K562 (cell line): ENCODE results near the gene PHF1. TPM values are rescaled to one million over a fixed set of nuclear protein-coding genes. Genes with fewer than 3 reads are reported as not detected.

ENCODE experiments used
- ATAC-seq: fragments of 200-7000 bp; cut with Tn5 transposase; 3 replicates; pipeline ENCODE4 v1.9.1; 2020; ENCODE audit warnings: moderate library complexity
- BruUV-seq: library from RNA; stranded (reverse); fragments of 400-500 nt; replicated peaks from 2 replicates; lab custom pipeline; 2021; lab: Mats Ljungman, UMichigan
- CTCF ChIA-PET: fragments of 300-600 bp; formaldehyde crosslinking; extraction: SDS; loops from one replicate; lab custom pipeline; 2021; ENCODE audit warnings: low intra/inter-chr PET ratio; lab: Yijun Ruan, JAX
- POLR2A ChIA-PET: fragments of 300-600, 350-650 bp; sonication (Branson Sonifier 250); formaldehyde crosslinking; extraction: SDS; loops from one replicate; lab custom pipeline; 2021; ENCODE audit warnings: antibody characterized with exemption, inconsistent platforms; lab: Yijun Ruan, JAX
- DNase-seq, 4 experiments: peaks; one replicate each; pipeline versions ENCODE4 v3.0.0 to v3.0.0-alpha.2; 2011 to 2018; ENCODE audit warnings: low spot score in 3 of 4, mixed read lengths in 3 of 4; ENCODE audit errors: extremely low read depth in 1 of 4
- FAIRE-seq: peaks from 2 replicates; lab custom pipeline; 2011; peaks lifted over from hg19 to GRCh38; lab: Jason Lieb, UNC
- H2AFZ ChIP-seq: 2 replicates; pipeline ENCODE4 v1.6.0; 2011; ENCODE audit warnings: low read depth, low read length, control low read depth, inconsistent platforms
- H3K27ac ChIP-seq: fragments of 200-600 bp; 3 replicates; pipeline ENCODE4 v1.8.0; 2011; ENCODE audit warnings: low read depth, mild to moderate bottlenecking, control low read depth, inconsistent platforms, low read length, moderate library complexity, mixed read lengths; ENCODE audit errors: extremely low read depth
- H3K27me3 ChIP-seq, 2 experiments: fragments of 300-600 bp in 1 of 2; 2 replicates in 1 of 2; 3 replicates in 1 of 2; pipeline versions ENCODE4 v1.6.0 to v1.8.0; 2011; ENCODE audit warnings: inconsistent platforms in 2 of 2, low read length in 2 of 2, mild to moderate bottlenecking in 1 of 2, mixed read lengths in 1 of 2, moderate library complexity in 1 of 2; ENCODE audit not compliant: control insufficient read depth in 2 of 2, insufficient read depth in 2 of 2
- H3K36me3 ChIP-seq: fragments of 300-600 bp; 3 replicates; pipeline ENCODE4 v1.8.0; 2011; ENCODE audit warnings: mild to moderate bottlenecking, low read length, inconsistent platforms; ENCODE audit not compliant: control insufficient read depth, insufficient read depth
- H3K4me1 ChIP-seq, 2 experiments: fragments of 200-600 bp in 1 of 2; replicated peaks in 1 of 2; 2 replicates in 1 of 2; 3 replicates in 1 of 2; pipeline versions ENCODE4 v1.5.1 to v1.8.0; 2011; ENCODE audit warnings: inconsistent platforms in 2 of 2, low read length in 2 of 2, mild to moderate bottlenecking in 1 of 2, mixed read lengths in 1 of 2, moderate library complexity in 1 of 2; ENCODE audit not compliant: control insufficient read depth in 2 of 2, insufficient read depth in 2 of 2
- H3K4me2 ChIP-seq: 2 replicates; pipeline ENCODE4 v1.6.1; 2011; ENCODE audit warnings: low read length, control low read depth, inconsistent platforms, mixed read lengths; ENCODE audit not compliant: insufficient read depth
- H3K4me3 ChIP-seq: fragments of 200-600 bp; sonication (generic), shearing (Covaris generic); 2 replicates; pipeline ENCODE4 v1.5.1; 2016; ENCODE audit warnings: control low read depth, inconsistent platforms
- H3K79me2 ChIP-seq: fragments of 200-600 bp; 3 replicates; pipeline ENCODE4 v1.8.0; 2011; ENCODE audit warnings: low read length, inconsistent platforms; ENCODE audit not compliant: control insufficient read depth, insufficient read depth
- H3K9ac ChIP-seq, 2 experiments: 2 replicates each; pipeline versions ENCODE4 v1.6.0 to v1.6.1; 2011; ENCODE audit warnings: low read depth in 2 of 2, low read length in 2 of 2, control low read depth in 1 of 2, inconsistent platforms in 1 of 2, mild to moderate bottlenecking in 1 of 2, mixed read lengths in 1 of 2; ENCODE audit not compliant: insufficient read depth in 1 of 2
- H3K9me1 ChIP-seq: one replicate; pipeline ENCODE4 v1.6.0; 2011; ENCODE audit warnings: inconsistent platforms, mild to moderate bottlenecking, low read length, moderate library complexity; ENCODE audit not compliant: control insufficient read depth, insufficient read depth
- H3K9me3 ChIP-seq: replicated peaks from 2 replicates; pipeline ENCODE4 v1.5.1; 2011; ENCODE audit warnings: low read depth, low read length, inconsistent platforms; ENCODE audit not compliant: control insufficient read depth, insufficient read depth
- H4K20me1 ChIP-seq: replicated peaks from 2 replicates; pipeline ENCODE4 v1.6.1; 2011; ENCODE audit warnings: low read length, inconsistent platforms, mixed read lengths; ENCODE audit not compliant: control insufficient read depth, insufficient read depth
- IFI16 ChIP-seq: fragments of 250-450 bp; sonication (Bioruptor Pico); IDR thresholded peaks from 2 replicates; pipeline ENCODE4 v2.1.2; 2022; ENCODE audit warnings: mild to moderate bottlenecking, inconsistent platforms
- JUND ChIP-seq, 2 experiments: IDR thresholded peaks; 2 replicates in 1 of 2; 3 replicates in 1 of 2; pipeline ENCODE4 v1.6.1; 2011; ENCODE audit warnings: borderline replicate concordance in 2 of 2, low read depth in 2 of 2, low read length in 2 of 2, improper control_type of control experiment in 1 of 2, missing biosample characterization in 1 of 2, missing genetic modification characterization in 1 of 2, missing genetic modification reagents in 1 of 2
- PCBP1 ChIP-seq: fragments of 200-400 bp; formaldehyde crosslinking; IDR thresholded peaks from 2 replicates; pipeline ENCODE4 v1.6.1; 2018; ENCODE audit warnings: mild to moderate bottlenecking, low read depth, low read length; ENCODE audit not compliant: poor library complexity, severe bottlenecking
- PPARD ChIP-seq: fragments of 250-450 bp; sonication (Bioruptor Pico); IDR thresholded peaks from 2 replicates; pipeline ENCODE4 v1.8.0; 2022; ENCODE audit warnings: inconsistent platforms, mild to moderate bottlenecking, moderate library complexity
- ZEB2 ChIP-seq: fragments of 450-650 bp; IDR thresholded peaks from 2 replicates; pipeline ENCODE4 v1.6.1; 2016
- ZNF134 ChIP-seq: fragments of 250-450 bp; sonication (Bioruptor Pico); conservative IDR thresholded peaks from 2 replicates; pipeline ENCODE4 v1.4.0; 2020
- ZNF445 ChIP-seq: fragments of 250-450 bp; sonication (Bioruptor Pico); IDR thresholded peaks from 2 replicates; pipeline ENCODE4 v1.4.0; 2020; ENCODE audit warnings: low read depth, mild to moderate bottlenecking, moderate library complexity
- WGBS: fragments of 100-300 bp; shearing (Covaris generic); methylation state at CpG from one replicate; pipeline ENCODE4 v1.1.6; 2016; ENCODE audit warnings: low coverage, mixed read lengths; ENCODE audit not compliant: insufficient coverage; ENCODE audit errors: missing lambda C conversion rate; 5-methylcytosine and 5-hydroxymethylcytosine counted together
- in situ Hi-C: fragments of 300-500 bp; cut with MboI; formaldehyde crosslinking; loops from 4 replicates; pipeline ENCODE4 v1.15.0; 2018; ENCODE audit warnings: inconsistent platforms, mixed read lengths
- intact Hi-C: fragments of 100-400 bp; cut with micrococcal nuclease; formaldehyde crosslinking; loops from 2 replicates; pipeline ENCODE4 v1.14.2; 2022
- polyA plus RNA-seq, 8 experiments: library from polyadenylated mRNA; depleted of rRNA in 4 of 8; stranded (reverse) in 5 of 8; unstranded in 3 of 8; fragments of >200 nt; fragmentation: Nextera tagmentation in 2 of 8; fragmentation: Illumina TruSeq in 1 of 8; extraction: Ambion mirVana in 2 of 8; extraction: Trizol in 1 of 8; gene quantifications; 2 replicates each; pipeline versions ENCODE4 v1.2.1 to v1.2.3, GENCODE V29; 2011 to 2014; ENCODE audit warnings: inconsistent platforms in 1 of 8, missing spikeins in 1 of 8
- total RNA-seq, 7 experiments: library from RNA; depleted of rRNA in 6 of 7; stranded (reverse); fragments of >200 nt in 6 of 7; fragmentation: Illumina TruSeq in 2 of 7; extraction: Trizol in 2 of 7; gene quantifications; 2 replicates each; pipeline versions ENCODE4 v1.2.1 to v1.2.3, GENCODE V29; 2011 to 2021; ENCODE audit warnings: low replicate concordance in 1 of 7
- TF ChIP-seq, protein P1 (sequence below), 3 experiments: fragments of 200-800 bp in 1 of 3; fragments of 250-450 bp in 1 of 3; fragments of 450-650 bp in 1 of 3; sonication (Bioruptor Pico) in 1 of 3; sonication (Bioruptor generic) in 1 of 3; formaldehyde crosslinking in 1 of 3; IDR thresholded peaks; 2 replicates each; pipeline versions ENCODE4 v1.6.1 to v1.8.0; 2016 to 2022; ENCODE audit warnings: mild to moderate bottlenecking in 2 of 3, missing genetic modification characterization in 2 of 3, missing compliant biosample characterization in 1 of 3, moderate library complexity in 1 of 3
- TF ChIP-seq, protein P2 (sequence below): IDR thresholded peaks from 2 replicates; pipeline ENCODE4 v1.6.1; 2014; ENCODE audit warnings: antibody characterized with exemption
- TF ChIP-seq, protein P3 (sequence below): fragments of 450-650 bp; formaldehyde crosslinking; IDR thresholded peaks from 2 replicates; pipeline ENCODE4 v1.4.0; 2020; ENCODE audit warnings: mild to moderate bottlenecking, moderate library complexity
- TF ChIP-seq, protein P4 (sequence below): fragments of 450-650 bp; formaldehyde crosslinking; conservative IDR thresholded peaks from 2 replicates; pipeline ENCODE4 v1.4.0; 2022; ENCODE audit warnings: mild to moderate bottlenecking, missing genetic modification characterization

Gene PHF1
- total and polyA plus RNA-seq, 9 of the 15 experiments (the other 6 are each of a cell fraction or from before 2014, with no cell fraction given), result 3.7 to 64.2 (median 33.7) TPM

DNA sequence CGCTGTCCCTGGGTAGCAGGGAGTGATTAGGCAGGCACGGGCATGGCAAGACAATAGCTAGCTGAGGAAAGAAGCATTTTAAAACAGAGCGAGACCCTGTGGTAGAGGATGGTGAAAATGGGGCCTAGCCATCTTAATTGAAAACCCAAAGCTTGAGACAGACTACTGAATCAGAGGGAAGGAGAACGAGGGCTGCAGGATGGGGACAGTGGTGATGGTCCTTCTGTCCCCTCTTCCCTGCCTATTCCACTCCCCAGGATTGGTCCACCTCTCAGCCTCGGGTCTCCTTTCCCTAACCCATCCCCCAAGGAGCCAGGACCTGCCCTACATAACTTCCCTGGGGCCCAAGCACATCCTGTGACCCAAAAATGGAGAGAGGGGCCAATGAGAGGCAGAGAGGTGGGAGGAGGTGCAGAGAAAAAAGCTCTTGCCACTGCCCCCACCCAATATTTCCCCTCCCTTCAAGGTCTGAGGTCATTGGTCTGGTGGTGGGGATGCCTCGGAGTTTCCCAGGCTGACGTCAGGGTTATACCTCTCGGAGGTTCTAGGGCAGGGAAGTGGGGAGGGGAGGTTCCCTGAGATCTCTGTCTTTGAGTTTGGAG lies 8.0 kb downstream of the PHF1 start:
- ATAC-seq, result peak; percentile 2
- no peaks in the 10 kb centered on the region for H3K9me1 ChIP-seq
- H2AFZ ChIP-seq, result peak overlapping the region; percentile 81
- ChIA-PET CTCF (interaction anchor here (1.8 kb wide), 1 partner anchor 139 kb away, joined by 5 read pairs; no protein-coding TSS in a partner anchor), POLR2A (interaction anchor here (0.6 to 1.7 kb wide), 12 partner anchors 8 to 717 kb away, joined by 3 to 10 read pairs (median 4); partner anchors contain the start of genes KIFC1, PFDN6, WDR46 and ZBTB22)
- H3K79me2 ChIP-seq, result peaks cover 36% of the 10 kb centered on the region
- H3K9ac ChIP-seq, result peak overlapping the region; percentile 82; a peak in 3 of 4 replicates
- no peaks in the 10 kb centered on the region for H3K9me3 ChIP-seq
- no peak for FAIRE-seq
- H3K27ac ChIP-seq, result peak overlapping the region; percentile 95
- no peaks in the 10 kb centered on the region for H3K27me3 ChIP-seq
- peaks cover 41 to 43% of the 10 kb centered on the region in 2 experiments for H3K4me1 ChIP-seq
- H3K4me3 ChIP-seq, result peak overlapping the region; percentile 84
- peaks cover 5% of the 10 kb centered on the region for H4K20me1 ChIP-seq
- in situ Hi-C loops, result no loop called here
- intact Hi-C loops, result loop anchor here (1.0 to 2.0 kb wide), 4 partner anchors 8 to 214 kb away; partner anchors contain the start of genes B3GALT4, HSD17B8 and KIFC1
- BruUV-seq, result TSS peak; percentile 84
- 8% methylated on average over 8 of the region's 8 CpGs for WGBS
- peak; percentile 48 to 84 (median 54) for DNase-seq
- peak overlapping the region; percentile 91 for H3K4me2 ChIP-seq
- H3K36me3 ChIP-seq, result peaks cover 33% of the 10 kb centered on the region; the same call in 2 of the 3 replicates
- TF ChIP-seq, protein P1, sequence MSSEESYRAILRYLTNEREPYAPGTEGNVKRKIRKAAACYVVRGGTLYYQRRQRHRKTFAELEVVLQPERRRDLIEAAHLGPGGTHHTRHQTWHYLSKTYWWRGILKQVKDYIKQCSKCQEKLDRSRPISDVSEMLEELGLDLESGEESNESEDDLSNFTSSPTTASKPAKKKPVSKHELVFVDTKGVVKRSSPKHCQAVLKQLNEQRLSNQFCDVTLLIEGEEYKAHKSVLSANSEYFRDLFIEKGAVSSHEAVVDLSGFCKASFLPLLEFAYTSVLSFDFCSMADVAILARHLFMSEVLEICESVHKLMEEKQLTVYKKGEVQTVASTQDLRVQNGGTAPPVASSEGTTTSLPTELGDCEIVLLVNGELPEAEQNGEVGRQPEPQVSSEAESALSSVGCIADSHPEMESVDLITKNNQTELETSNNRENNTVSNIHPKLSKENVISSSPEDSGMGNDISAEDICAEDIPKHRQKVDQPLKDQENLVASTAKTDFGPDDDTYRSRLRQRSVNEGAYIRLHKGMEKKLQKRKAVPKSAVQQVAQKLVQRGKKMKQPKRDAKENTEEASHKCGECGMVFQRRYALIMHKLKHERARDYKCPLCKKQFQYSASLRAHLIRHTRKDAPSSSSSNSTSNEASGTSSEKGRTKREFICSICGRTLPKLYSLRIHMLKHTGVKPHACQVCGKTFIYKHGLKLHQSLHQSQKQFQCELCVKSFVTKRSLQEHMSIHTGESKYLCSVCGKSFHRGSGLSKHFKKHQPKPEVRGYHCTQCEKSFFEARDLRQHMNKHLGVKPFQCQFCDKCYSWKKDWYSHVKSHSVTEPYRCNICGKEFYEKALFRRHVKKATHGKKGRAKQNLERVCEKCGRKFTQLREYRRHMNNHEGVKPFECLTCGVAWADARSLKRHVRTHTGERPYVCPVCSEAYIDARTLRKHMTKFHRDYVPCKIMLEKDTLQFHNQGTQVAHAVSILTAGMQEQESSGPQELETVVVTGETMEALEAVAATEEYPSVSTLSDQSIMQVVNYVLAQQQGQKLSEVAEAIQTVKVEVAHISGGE (CRISPR knock-in tag; IDR thresholded peaks at IDR 0.05), result 0 out of 6 replicates have a peak, but pooled peaks of 1 of the 3 experiments have one; percentile 8
- TF ChIP-seq ZNF134 (CRISPR knock-in tag) (no peak; the same call in 1 of the 2 replicates), ZNF445 (CRISPR knock-in tag) (0 out of 2 replicates have a peak, but pooled peaks have one; percentile 15), PCBP1 (no peak), PPARD (0 out of 2 replicates have a peak, but pooled peaks have one; percentile 23), IFI16 (peak; percentile 48; the same call in 1 of the 2 replicates), ZEB2 (0 out of 2 replicates have a peak, but pooled peaks have one; percentile 16), JUND (IDR thresholded peaks at IDR 0.05; ENCODE audit: borderline replicate concordance, low read depth, low read length) (peak; percentile 92), JUND (tag; IDR thresholded peaks at IDR 0.05; ENCODE audit: borderline replicate concordance, low read depth, low read length) (peak; percentile 84; the same call in 2 of the 3 replicates)
- TF ChIP-seq, protein P2, sequence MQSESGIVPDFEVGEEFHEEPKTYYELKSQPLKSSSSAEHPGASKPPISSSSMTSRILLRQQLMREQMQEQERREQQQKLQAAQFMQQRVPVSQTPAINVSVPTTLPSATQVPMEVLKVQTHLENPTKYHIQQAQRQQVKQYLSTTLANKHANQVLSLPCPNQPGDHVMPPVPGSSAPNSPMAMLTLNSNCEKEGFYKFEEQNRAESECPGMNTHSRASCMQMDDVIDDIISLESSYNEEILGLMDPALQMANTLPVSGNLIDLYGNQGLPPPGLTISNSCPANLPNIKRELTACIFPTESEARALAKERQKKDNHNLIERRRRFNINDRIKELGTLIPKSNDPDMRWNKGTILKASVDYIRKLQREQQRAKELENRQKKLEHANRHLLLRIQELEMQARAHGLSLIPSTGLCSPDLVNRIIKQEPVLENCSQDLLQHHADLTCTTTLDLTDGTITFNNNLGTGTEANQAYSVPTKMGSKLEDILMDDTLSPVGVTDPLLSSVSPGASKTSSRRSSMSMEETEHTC, result 0 out of 2 replicates have a peak, but pooled peaks have one; percentile 23
- TF ChIP-seq, protein P3, sequence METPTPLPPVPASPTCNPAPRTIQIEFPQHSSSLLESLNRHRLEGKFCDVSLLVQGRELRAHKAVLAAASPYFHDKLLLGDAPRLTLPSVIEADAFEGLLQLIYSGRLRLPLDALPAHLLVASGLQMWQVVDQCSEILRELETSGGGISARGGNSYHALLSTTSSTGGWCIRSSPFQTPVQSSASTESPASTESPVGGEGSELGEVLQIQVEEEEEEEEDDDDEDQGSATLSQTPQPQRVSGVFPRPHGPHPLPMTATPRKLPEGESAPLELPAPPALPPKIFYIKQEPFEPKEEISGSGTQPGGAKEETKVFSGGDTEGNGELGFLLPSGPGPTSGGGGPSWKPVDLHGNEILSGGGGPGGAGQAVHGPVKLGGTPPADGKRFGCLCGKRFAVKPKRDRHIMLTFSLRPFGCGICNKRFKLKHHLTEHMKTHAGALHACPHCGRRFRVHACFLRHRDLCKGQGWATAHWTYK (CRISPR knock-in tag), result peak; percentile 92; the same call in 1 of the 2 replicates
- TF ChIP-seq, protein P4, sequence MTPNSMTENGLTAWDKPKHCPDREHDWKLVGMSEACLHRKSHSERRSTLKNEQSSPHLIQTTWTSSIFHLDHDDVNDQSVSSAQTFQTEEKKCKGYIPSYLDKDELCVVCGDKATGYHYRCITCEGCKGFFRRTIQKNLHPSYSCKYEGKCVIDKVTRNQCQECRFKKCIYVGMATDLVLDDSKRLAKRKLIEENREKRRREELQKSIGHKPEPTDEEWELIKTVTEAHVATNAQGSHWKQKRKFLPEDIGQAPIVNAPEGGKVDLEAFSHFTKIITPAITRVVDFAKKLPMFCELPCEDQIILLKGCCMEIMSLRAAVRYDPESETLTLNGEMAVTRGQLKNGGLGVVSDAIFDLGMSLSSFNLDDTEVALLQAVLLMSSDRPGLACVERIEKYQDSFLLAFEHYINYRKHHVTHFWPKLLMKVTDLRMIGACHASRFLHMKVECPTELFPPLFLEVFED (CRISPR knock-in tag), result peak; percentile 71; the same call in 1 of the 2 replicates
